Measurements from ENCODE around the gene KDR. TPM values are rescaled to one million over a fixed set of nuclear protein-coding genes. Genes with fewer than 3 reads are reported as not detected.

Gene KDR
- total and polyA plus RNA-seq, 2 donors (not counting 1 experiment from before 2014, with no cell fraction given): not detected

DNA sequence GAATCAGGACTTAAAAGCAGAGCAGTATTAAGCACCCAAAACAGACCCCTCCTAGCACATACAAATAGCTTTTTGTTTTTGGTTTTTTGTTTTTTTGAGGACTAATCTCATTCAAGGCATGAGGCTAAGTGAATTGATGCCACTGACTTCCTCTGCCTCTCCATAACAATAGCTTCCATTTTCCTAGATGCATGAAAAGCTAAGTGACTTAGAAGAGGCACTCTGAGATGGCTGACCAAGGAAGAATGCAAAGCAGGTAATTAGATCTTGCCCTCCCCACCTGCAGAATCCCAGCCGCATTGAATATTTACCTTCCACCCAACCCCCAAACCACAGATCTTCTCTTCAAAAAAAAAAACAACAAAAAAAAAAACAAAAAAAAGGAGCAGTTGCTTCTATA, 7.4 kb upstream of the KDR start:
- H3K4me2 ChIP-seq (replicated peaks; ENCODE audit: low read depth, low read length, poor library complexity, severe bottlenecking): no peak overlapping the region
- Mint-ChIP-seq H3K9me3 (ENCODE audit: insufficient read depth) (no peaks in the 10 kb centered on the region), H3K27me3 (peaks cover 4% of the 10 kb centered on the region), H3K4me3 (no peak overlapping the region), H3K4me1 (no peaks in the 10 kb centered on the region), H3K27ac (no peak overlapping the region)
- no peak for DNase-seq
- 92% methylated on average over 1 of the region's 1 CpG for WGBS (ENCODE audit: insufficient coverage)
- H3K27ac ChIP-seq (ENCODE audit: low read length in 2 of 2): no peak overlapping the region
- H3K4me1 ChIP-seq (ENCODE audit: control insufficient read depth in 2 of 2, insufficient read depth in 2 of 2, low read length in 2 of 2): no peaks in the 10 kb centered on the region
- ChIA-PET POLR2A (no interaction called here), CTCF (no interaction called here)
- no peak overlapping the region for H3K9ac ChIP-seq (ENCODE audit: low read length)
- H3K79me2 ChIP-seq (ENCODE audit: control insufficient read depth, insufficient read depth, low read length): no peaks in the 10 kb centered on the region
- no peaks in the 10 kb centered on the region for H4K20me1 ChIP-seq (ENCODE audit: control insufficient read depth, insufficient read depth, low read length, poor library complexity, severe bottlenecking)
- H3K4me3 ChIP-seq (ENCODE audit: control extremely low read depth in 1 of 5, extremely low read depth in 1 of 5, insufficient read depth in 1 of 5, low read depth in 2 of 5, low read length in 4 of 5): no peak overlapping the region
- no peak for ATAC-seq (ENCODE audit: low read depth)
- H2AFZ ChIP-seq (ENCODE audit: insufficient read depth, low read depth, low read length, poor library complexity, severe bottlenecking): no peak overlapping the region
- no peak for TF ChIP-seq EZH2 (IDR thresholded peaks at IDR 0.05; ENCODE audit: borderline replicate concordance, insufficient read depth, low read depth, low read length, poor library complexity, severe bottlenecking)
- TF ChIP-seq, protein P1, sequence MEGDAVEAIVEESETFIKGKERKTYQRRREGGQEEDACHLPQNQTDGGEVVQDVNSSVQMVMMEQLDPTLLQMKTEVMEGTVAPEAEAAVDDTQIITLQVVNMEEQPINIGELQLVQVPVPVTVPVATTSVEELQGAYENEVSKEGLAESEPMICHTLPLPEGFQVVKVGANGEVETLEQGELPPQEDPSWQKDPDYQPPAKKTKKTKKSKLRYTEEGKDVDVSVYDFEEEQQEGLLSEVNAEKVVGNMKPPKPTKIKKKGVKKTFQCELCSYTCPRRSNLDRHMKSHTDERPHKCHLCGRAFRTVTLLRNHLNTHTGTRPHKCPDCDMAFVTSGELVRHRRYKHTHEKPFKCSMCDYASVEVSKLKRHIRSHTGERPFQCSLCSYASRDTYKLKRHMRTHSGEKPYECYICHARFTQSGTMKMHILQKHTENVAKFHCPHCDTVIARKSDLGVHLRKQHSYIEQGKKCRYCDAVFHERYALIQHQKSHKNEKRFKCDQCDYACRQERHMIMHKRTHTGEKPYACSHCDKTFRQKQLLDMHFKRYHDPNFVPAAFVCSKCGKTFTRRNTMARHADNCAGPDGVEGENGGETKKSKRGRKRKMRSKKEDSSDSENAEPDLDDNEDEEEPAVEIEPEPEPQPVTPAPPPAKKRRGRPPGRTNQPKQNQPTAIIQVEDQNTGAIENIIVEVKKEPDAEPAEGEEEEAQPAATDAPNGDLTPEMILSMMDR (IDR thresholded peaks at IDR 0.05): no peak
- intact Hi-C loops (cut with micrococcal nuclease): no loop called here
- peaks cover 0 to 2% (median 0%) of the 10 kb centered on the region in 3 donors for H3K9me3 ChIP-seq (ENCODE audit: control extremely low read depth in 1 of 3, control insufficient read depth in 2 of 3, insufficient read depth in 1 of 3, low read length in 2 of 3)
- no peaks in the 10 kb centered on the region for H3K36me3 ChIP-seq (replicated peaks in 1 of 2; ENCODE audit: control extremely low read depth in 1 of 2, control insufficient read depth in 1 of 2, extremely low read depth in 1 of 2, insufficient read depth in 2 of 2, low read length in 1 of 2)
- H3K27me3 ChIP-seq (replicated peaks in 1 of 4; ENCODE audit: control extremely low read depth in 1 of 4, control insufficient read depth in 3 of 4, insufficient read depth in 4 of 4, low read length in 3 of 4): no peaks in the 10 kb centered on the region

DNA sequence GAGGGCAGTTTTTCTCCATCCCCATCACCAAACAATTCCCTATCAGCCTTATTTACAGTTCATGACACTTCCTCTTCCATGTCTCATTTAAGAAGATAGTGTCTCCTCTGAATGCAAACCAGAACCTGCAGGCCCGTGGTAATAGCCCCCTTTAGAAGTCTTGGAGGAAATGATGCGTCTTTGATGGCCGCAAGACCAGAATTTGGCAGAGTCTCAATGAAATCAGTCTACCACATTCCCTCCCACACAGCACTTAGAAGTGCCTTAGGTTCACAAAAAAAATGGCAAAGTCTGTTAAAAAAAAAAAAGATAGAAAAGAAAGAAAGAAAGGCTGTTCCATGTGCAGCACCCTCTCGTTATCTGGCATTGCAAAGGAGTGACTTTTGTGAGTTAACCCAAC, 2.1 kb upstream of the KDR start:
- peaks cover 23% of the 10 kb centered on the region for H3K27me3 Mint-ChIP-seq
- Histone ChIP-seq H3K27ac (ENCODE audit: low read length in 2 of 2) (no peak overlapping the region), H3K4me3 (ENCODE audit: control extremely low read depth in 1 of 5, extremely low read depth in 1 of 5, insufficient read depth in 1 of 5, low read depth in 2 of 5, low read length in 4 of 5) (no peak overlapping the region), H3K27me3 (replicated peaks in 1 of 4; ENCODE audit: control extremely low read depth in 1 of 4, control insufficient read depth in 3 of 4, insufficient read depth in 4 of 4, low read length in 3 of 4) (peaks cover 0 to 24% (median 6%) of the 10 kb centered on the region in 4 experiments), H4K20me1 (ENCODE audit: control insufficient read depth, insufficient read depth, low read length, poor library complexity, severe bottlenecking) (no peaks in the 10 kb centered on the region), H3K9ac (ENCODE audit: low read length) (no peak overlapping the region), H3K4me2 (replicated peaks; ENCODE audit: low read depth, low read length, poor library complexity, severe bottlenecking) (no peak overlapping the region), H3K79me2 (ENCODE audit: control insufficient read depth, insufficient read depth, low read length) (no peaks in the 10 kb centered on the region), H2AFZ (ENCODE audit: insufficient read depth, low read depth, low read length, poor library complexity, severe bottlenecking) (no peak overlapping the region), H3K9me3 (ENCODE audit: control extremely low read depth in 1 of 3, control insufficient read depth in 2 of 3, insufficient read depth in 1 of 3, low read length in 2 of 3) (peaks cover 0 to 9% (median 2%) of the 10 kb centered on the region in 3 donors), H3K36me3 (replicated peaks in 1 of 2; ENCODE audit: control extremely low read depth in 1 of 2, control insufficient read depth in 1 of 2, extremely low read depth in 1 of 2, insufficient read depth in 2 of 2, low read length in 1 of 2) (no peaks in the 10 kb centered on the region), H3K4me1 (ENCODE audit: control insufficient read depth in 2 of 2, insufficient read depth in 2 of 2, low read length in 2 of 2) (no peaks in the 10 kb centered on the region)
- H3K4me1 Mint-ChIP-seq: peaks cover 4% of the 10 kb centered on the region
- TF ChIP-seq, protein P1 (IDR thresholded peaks at IDR 0.05): no peak
- TF ChIP-seq EZH2 (IDR thresholded peaks at IDR 0.05; ENCODE audit: borderline replicate concordance, insufficient read depth, low read depth, low read length, poor library complexity, severe bottlenecking): no peak
- POLR2A ChIA-PET: no interaction called here
- CTCF ChIA-PET: no interaction called here
- H3K4me3 Mint-ChIP-seq: no peak overlapping the region
- intact Hi-C loops (cut with micrococcal nuclease): no loop called here
- 88% methylated on average over 2 of the region's 4 CpGs for WGBS (ENCODE audit: insufficient coverage)
- no peak overlapping the region for H3K27ac Mint-ChIP-seq
- no peaks in the 10 kb centered on the region for H3K9me3 Mint-ChIP-seq (ENCODE audit: insufficient read depth)
- DNase-seq: no peak
- no peak for ATAC-seq (ENCODE audit: low read depth)

Data from B cell (primary cell).